Measurements from ENCODE around the gene USP34. TPM values are rescaled to one million over a fixed set of nuclear protein-coding genes. Genes with fewer than 3 reads are reported as not detected.
"Not testable (repeated sequence)": the region's sequence is repeated elsewhere in the genome, so short reads cannot be mapped to it uniquely, and the experiment has no call there.

Gene USP34
- total RNA-seq, 1 donor from 2014 or later = 177 TPM

DNA sequence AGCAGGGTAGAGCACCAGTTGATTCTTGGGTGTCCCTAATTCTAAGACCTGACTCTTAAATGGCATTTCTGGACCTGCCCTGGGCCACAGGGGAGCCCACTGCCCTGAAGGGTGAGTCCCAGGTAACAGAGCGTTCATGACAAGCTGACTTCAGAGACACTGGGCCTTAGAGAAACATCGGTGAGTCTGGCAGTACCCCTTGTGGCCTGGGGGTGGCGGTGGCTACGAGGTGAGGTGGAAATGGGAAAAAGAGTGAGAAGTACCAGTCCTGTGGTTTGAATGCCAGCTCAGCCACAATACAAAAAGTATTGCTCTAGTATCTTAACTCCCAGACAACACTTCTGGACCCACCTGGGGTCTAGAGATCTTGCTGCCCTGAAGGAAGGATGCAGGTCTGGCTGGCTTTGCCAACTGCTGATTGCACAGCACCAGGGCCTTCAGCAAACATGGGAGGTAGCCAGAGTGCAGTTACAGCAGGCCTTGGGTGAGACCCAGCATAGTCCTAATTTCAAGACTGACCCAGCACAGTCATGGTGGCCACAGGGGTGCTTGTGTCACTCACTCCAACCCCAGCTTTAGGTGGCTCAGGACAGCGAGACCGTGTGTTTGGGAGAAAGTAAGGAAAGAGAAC is 44.5 kb downstream of the USP34 start:
- DNase-seq (ENCODE audit: low spot score in 2 of 2) (no peak), FAIRE-seq (no peak)

DNA sequence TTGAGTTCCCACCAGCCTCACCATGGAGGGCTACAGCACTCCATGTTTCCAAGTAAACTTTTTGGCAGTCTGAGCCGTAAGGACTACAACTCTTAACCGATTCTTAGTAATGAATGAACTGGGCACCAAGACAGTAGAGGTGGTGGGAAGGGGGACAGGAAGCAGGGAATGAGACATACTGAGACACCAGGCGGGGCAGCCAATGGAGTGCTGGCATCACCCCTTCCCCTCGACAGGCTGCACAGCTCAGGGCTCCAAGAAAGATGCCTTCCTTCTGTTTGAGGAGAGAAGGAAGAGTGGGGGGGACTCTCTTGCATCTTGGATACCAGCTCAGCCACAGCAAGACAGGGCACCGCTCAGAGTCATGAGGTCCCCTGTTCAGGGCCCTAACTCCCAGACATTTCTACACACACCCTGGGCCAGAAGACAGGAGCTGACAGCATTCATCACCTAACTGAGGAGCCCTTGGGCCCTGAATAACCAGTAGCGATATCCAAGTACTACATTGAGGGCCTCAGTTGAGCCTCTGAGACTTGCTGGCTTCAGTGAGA is 45.2 kb downstream of the USP34 start:
- FAIRE-seq (no peak), DNase-seq (ENCODE audit: low spot score in 2 of 2) (no peak)

DNA sequence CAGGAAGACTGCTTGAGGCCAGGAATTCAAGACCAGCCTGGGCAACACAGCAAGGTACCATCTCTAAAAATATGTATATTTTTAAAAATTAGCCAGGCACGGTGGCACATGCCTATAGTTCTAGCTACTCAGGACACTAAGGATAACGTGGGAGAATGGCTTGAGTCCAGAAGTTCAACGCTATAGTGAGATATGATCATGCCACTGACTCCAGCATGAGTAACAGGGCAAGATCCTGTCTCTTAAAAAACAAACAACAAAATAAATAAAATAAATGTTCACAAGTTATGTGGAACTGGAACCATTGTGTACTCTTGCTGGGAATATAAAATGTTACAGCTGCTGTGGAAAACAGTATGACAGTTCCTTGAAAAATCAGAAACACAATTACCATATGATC is 47.2 kb downstream of the USP34 start:
- FAIRE-seq (no peak), DNase-seq (ENCODE audit: low spot score in 2 of 2) (no peak)

DNA sequence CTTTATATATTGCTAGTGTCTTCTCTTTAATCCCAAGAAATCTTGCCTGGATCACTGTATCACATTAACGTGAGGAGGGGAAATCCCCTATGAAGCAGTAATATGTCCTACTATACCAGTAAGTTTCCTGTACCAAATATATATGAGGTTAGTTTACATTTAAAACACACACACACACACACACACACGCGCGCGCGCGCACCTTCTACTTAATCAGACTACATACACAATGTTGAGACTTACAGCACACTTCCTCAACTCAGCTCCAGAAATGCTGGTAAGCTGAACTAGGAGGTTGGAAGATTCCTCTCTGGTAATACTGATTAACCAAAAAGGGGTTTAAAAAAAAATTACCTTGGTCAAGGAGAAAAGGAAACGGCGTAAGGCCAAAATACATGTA is 49.3 kb downstream of the USP34 start:
- no peak for DNase-seq (ENCODE audit: low spot score in 2 of 2)
- FAIRE-seq = no peak

DNA sequence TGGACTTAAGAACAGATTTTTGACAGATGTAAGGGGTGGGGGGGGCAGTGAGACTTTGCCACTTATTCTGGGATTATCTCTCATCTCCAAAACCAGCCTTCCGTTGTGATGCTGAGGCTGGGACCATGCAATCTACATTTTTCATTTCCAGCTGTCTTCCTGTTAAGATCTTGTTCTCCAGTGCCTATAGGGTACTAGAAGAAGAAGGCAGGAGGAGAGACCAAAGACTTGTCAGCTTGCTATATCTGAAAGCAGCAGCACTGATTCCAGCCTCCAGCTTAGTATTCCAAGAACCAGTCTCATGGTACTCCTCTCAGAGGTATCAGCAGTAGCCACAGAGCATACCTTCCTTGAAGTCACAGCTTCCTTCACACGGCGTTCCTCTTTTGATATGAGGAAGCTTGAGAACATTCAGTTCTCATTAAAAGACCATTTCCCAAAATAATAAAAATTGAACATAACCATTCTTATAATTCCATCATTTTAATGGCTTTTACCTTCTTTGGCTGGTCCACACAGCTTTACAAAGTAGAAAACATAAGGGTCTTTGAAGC is 49.8 kb downstream of the USP34 start:
- no peak for DNase-seq (ENCODE audit: low spot score in 2 of 2)
- no peak for FAIRE-seq

DNA sequence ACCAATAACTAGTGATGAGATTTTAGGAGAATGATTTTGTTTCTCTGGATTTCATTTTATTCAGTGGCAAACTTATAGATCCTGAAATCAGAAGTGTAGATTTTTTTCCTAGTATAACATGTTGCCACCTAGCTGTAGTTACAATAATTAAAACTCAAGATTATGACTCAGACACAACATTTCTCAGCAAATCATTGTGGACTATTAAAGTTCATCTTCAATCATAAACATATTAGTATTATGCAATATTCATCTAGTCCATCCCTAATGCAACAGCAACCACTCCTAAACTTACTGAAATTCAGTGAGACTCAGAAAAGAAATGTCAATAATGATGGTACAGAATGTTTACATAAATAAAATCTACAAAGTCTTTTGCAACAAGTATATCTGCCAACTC is 51.3 kb downstream of the USP34 start:
- no peak for DNase-seq (ENCODE audit: low spot score in 2 of 2)
- no peak for FAIRE-seq

DNA sequence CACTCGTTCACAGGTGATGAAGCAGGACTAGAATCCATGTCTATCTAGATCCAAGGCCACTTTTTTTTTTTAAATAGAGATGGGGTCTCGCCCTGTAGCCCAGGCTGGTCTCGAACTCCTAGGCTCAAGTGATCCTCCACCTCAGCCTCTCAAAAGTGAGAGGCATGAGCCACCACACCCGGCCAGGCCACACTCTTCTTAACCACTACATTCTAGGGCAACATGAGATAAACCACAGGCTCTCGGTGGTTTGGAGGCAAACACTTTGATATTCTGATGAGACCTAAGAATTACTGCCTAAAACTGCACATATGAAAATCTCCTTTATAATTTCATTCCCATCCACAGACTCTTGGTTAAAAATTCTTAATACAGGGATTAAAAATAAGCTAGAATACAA is 51.8 kb downstream of the USP34 start:
- DNase-seq (ENCODE audit: low spot score in 2 of 2) (no peak), FAIRE-seq (no peak)

DNA sequence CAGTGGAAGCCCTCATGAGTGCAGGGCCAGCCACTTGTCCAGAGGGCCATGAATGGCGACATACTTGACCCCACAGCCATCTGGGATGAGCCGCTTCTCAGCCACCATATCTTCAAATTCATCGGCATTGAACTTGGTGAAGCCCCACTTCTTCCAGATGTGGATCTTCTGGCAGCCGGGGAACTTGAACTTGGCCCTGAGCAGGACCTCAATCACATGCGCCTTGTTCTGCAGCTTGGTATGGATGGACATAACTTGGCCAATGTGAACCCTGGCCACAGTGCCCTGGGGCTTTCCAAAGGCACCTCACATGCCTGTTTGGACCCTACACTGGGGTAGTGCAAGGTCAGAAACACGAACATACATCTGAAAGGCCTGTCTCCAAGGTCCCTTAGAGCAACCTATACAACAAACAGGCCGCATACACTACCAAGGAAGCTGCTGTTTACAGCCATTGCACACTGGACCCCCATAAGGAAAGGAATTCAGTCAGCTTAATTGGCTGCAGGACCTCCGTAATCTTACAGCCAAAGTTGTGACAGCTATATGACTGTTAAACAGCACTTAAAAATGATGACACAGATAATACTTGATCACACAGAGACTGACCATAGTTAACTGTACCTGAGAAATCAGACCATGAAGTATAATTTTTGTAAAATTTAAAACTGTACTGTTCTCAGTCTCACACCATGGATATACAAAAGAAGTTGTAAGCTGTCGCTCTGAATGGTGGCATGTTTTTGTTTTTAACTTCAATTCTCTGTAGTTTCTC is 53.8 kb downstream of the USP34 start:
- FAIRE-seq (no peak), DNase-seq (ENCODE audit: low spot score in 2 of 2) (no peak)

DNA sequence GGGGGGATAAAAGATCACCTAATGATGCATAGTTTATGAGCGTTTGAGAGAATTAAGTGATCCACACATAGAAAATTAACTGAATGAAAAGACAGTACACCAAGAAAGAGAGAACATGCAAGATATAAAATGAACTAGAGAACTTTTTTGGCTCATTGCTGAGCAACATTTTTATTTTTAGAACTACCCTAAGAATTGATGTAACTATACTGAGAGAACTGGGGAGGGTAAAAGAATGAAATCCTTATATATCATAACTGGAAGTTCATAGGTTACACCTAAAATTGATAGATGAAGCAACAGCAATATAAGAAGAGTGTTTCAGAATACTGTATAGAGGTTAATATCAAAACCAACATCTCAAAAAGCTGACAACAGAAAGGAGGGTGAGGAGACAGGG is 55.6 kb downstream of the USP34 start:
- no peak for DNase-seq (ENCODE audit: low spot score in 2 of 2)
- FAIRE-seq = no peak

DNA sequence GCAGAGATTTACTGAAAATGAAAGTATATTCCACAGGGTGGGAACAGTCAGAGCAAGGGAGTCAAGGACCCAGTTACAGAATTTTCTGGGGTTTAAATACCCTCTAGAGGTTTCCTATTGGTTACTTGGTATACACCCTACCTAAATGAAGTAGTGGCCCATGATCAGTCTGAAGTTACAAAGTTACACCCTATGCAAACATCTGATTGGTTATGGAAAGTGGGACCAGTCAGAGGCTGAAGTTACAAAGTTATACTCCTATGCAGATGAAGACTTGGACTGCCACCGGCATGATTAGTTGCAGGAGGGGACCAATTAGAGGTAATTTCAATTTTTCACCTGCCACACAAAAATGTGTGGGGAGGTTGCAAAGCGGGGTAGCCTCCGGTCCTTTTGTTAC is 56.2 kb downstream of the USP34 start:
- FAIRE-seq = no peak

DNA sequence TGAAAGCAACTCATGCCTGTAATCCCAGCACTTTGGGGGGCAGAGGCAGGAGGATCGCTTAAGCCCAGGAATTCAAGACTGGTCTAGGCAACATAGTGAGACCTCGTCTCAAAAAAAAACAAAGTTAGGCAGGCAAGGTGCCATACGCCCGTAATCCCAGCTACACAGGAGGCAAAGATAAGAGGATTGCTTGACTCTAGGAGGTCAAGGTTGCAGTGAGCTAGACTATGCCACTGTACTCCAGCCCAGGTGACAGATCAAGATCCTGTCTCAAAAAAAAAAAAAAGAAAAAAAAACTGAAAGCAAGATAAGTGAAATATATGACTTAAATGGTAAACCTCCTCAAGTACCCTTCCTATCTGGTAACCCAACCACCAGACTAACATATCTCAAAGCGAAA is 59.8 kb downstream of the USP34 start:
- FAIRE-seq = no peak
- DNase-seq (ENCODE audit: low spot score in 2 of 2) = no peak

More for the DNA sequence above, 56.2 kb downstream of the USP34 start:
- no peak for DNase-seq (ENCODE audit: low spot score in 2 of 2)

DNA sequence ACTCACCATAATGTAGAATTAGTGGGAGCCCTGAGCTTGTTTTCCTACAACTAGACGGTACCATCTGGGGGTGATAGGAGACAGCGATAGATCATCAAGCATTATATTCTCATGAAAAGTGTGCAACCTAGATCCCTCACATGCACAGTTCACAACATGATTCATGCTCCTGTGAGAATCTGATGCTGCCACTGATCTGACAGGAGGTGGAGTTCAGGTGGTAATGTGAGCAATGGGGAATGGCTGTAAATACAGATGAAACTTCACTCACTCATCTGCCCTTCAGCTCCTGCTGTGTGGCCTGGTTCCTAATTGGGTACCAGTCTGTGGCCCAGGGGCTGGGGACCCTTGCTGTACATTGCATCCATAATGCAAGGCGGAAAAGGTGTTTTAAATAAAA is 60.7 kb downstream of the USP34 start:
- DNase-seq (ENCODE audit: low spot score in 2 of 2) (no peak), FAIRE-seq (no peak)

DNA sequence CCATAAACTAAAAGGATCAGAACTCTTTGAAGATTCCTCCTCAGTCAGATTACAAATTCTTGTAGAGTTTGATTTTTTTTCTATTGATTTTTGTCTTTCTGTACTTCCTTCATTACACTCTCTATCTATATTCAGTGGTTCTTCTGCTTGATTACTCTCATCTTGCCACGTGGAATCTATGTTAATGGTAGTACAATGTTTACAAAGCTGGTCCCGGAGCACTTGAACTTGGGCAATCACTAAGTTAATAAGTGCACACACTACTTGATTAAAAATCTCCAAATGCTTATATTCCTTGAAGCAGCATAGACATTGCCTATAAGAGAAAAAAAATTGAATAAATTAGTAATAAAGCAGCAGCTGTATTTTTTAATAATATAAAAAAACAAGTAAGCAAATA is 65.1 kb downstream of the USP34 start:
- no peak for FAIRE-seq
- DNase-seq (ENCODE audit: low spot score in 2 of 2) = no peak

DNA sequence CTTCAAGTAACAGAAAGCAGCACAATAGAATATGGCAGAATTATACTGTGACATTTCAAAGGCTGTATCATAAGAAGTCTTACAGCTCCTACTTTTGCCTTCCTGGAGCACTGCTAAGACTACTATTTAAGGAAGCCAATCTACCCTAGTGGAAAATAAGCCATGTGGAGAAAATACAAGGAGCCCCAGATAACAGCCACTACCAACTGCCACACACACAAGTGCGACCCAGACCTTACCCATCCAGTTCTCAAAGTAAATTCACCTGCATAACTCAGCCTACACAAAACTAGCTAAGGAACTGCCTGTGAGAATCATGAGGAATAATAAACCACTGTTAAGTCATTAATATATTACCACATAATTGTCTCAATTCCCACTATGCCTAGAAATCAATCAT is 66.4 kb downstream of the USP34 start:
- FAIRE-seq (no peak), DNase-seq (ENCODE audit: low spot score in 2 of 2) (no peak)

DNA sequence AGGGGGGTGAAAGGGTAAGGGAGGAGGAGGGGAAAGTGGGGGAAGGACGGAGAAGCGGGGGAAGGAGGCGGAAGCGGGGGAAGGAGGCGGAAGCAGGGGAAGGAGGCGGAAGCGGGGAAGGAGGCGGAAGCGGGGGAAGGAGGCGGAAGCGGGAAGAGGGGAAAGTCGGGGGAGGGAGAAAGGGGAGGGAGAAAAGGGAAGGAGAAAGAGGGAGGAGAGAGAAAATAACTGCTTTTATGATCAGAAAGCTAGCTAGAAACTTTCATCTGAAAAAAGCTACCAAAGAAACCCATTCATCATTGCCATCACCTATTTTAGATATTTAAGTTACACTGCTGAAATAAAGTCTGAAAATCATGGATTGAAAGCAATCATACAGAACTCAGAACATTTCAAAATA is 72.5 kb downstream of the USP34 start:
- DNase-seq (ENCODE audit: low spot score in 2 of 2) (no peak), FAIRE-seq (no peak)

DNA sequence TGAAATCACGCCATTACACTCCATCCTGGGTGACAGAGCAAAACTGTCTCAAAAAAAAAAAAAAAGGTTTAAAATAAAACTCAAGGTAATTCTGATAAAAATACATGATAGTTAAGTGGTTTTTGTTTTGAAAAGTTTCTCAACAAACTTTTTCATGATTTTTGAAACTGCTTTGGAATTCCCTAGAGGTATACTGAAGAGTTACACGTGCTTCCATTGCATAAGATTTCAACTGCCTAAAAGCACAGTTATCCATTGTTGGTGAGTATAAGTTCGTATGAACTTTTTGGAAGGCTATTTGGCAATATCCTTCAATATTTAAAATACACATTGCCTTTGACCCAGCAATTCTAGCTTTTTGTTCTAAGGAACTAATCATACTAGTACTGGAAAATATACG is 74.9 kb downstream of the USP34 start:
- DNase-seq (ENCODE audit: low spot score in 2 of 2) = no peak
- no peak for FAIRE-seq

DNA sequence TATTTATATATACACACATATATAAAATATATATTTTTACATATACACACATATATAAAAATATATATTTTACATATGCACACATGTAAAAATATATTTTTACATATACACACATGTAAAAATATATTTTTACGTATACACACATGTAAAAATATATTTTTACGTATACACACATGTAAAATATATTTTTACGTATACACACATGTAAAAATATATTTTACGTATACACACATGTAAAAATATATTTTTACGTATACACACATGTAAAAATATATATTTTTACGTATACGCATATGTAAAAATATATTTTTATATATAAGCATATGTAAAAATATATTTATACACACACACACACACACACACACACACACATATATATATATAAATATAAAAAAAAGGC is 83.3 kb downstream of the USP34 start:
- not testable (repeated sequence) for DNase-seq (ENCODE audit: low spot score in 2 of 2)
- peak; percentile 99 for FAIRE-seq

DNA sequence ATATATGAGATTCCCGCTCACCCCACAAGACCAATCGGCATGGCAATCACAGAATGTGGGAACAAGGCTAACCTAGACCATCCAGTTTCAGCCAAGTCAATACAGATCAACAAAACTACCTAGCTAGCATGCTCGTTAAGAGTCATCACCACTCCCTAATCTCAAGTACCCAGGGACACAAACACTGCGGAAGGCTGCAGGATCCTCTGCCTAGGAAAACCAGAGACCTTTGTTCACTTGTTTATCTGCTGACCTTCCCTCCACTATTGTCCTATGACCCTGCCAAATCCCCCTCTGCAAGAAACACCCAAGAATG is 90.0 kb downstream of the USP34 start:
- FAIRE-seq; DNase-seq (ENCODE audit: low spot score in 2 of 2): not testable (repeated sequence)

DNA sequence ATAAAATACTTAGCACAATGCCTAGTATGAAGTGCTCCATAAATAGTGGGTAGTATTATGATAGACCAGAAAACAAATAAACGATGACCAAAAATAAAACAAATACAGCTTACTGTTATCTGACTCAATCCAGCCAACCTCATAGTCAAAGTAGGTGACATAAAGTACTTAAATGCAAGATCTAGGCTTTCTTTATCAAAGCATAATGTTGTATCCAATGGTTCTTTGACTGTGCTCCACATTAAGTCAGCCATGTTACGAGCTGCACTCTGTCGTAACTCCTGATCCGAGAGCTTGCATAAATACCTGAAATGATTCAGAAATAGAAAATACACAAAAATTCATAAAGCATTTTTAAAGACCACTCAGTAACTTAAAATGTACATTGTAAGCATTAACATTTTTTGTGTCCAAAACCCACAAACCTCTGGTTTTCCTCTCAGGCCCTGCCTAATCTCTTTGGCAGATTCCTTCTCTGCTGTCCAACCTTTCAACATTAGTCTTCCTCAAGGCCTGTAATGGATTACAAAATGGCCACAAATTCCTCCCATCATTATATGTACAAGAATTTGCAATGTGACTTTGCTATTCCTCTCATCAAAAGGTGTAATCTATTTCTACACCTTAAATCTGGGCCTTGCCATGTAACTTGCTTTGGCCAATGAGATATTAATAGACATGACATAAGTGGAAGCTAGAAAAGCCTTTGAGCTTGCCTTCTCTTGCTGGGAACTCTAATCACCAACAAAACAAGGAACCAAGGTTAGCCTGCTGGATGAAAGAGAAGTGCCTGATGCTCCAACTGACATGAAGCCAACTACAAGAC is 90.6 kb downstream of the USP34 start:
- no peak for FAIRE-seq
- no peak for DNase-seq (ENCODE audit: low spot score in 2 of 2)

DNA sequence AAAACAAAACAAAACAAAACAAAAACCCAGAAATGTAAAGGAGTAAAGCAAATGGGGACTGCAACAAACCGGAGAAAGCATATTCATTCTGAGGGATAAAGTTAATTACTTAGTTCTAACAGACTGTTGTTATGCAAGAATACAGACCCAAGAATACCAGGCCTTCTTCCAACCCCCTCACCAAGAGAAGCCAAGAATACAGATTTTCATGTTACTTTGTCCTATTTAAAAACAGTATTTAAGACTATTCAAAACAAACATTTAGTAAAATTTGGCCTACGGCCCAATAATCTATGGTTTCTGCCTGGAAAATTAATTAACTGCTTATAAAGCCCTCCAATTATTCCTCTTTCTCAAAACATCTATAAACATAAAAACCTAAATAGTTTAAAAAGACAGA is 91.4 kb downstream of the USP34 start:
- FAIRE-seq (no peak), DNase-seq (ENCODE audit: low spot score in 2 of 2) (no peak)

DNA sequence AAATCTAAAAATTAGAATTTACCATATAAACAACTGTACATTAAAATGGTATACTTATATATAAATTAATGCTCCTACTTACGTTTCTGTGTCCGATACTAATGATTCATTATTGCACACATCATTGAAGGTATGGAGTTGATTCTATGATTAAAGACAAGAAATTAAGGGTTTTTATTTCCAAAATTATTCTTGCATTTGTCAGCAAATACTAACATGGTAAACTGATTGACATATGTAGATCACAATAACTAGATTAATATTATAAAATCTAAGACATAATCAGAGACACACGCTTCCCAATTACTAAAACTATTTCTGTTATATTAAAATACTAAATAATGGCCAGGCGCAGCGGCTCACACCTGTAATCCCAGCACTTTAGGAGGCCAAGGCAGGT is 92.6 kb downstream of the USP34 start:
- DNase-seq (ENCODE audit: low spot score in 2 of 2) = no peak
- FAIRE-seq = peak; percentile 3

Measured in frontal cortex (tissue), 4 donors.